Measurements from ENCODE around the gene NAPB. TPM values are rescaled to one million over a fixed set of nuclear protein-coding genes. Genes with fewer than 3 reads are reported as not detected.

Gene NAPB
- polyA plus RNA-seq, 1 donor, result 8.1 TPM

DNA sequence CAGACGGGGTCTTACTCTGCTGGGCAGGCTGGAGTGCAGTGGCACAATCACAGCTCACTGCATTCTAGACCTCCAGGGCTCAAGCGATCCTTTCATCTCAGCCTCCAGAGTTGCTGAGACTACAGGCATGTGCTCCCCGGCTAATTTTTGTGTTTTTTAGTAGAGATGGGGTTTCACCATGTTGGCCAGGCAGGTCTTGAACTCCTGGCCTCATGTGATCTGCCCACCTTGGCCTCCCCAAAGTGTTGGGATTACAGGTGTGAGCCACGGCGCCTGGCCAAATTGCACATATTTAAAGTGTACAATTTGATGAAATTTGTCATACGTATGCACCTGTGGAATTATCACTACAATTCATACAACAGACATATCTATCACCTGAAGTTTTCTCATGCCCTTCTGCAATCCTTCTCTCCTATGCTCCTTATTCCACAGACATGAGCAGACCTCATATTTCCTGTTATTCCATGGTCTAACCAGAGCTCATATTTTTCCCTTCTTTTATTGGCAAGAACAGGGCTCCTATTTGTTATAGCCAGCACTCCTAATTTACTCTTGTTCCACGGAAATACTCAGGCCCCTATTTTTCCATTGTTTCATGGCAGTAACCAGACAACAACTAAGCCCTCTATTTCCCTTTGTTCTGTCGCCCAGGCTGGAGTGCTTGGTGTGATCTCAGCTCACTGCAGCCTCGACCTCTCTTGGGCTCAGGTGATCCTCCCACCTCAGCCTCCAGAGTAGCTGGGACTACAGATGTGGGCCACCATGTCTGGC lies 16.0 kb upstream of the NAPB start:
- DNase-seq, result no peak

DNA sequence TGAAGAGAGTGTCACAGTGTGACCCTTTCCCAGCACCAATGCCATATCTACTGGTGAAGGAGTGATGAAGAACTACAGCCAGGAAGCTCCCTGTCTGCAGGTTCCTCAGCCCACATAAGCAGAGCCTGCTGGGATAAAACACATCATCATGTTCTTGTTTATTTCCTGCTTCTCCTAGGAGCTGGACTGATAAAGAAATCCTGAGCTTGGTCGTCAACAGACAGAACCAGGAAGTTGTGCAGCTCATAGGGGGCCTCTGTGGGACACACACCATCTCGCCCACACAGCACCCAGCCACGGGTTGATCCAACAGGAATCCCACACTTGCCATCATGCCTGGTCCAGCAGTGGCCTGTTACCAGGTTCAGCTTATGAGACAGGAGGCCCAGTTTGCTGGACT lies 15.4 kb upstream of the NAPB start:
- DNase-seq, result no peak

DNA sequence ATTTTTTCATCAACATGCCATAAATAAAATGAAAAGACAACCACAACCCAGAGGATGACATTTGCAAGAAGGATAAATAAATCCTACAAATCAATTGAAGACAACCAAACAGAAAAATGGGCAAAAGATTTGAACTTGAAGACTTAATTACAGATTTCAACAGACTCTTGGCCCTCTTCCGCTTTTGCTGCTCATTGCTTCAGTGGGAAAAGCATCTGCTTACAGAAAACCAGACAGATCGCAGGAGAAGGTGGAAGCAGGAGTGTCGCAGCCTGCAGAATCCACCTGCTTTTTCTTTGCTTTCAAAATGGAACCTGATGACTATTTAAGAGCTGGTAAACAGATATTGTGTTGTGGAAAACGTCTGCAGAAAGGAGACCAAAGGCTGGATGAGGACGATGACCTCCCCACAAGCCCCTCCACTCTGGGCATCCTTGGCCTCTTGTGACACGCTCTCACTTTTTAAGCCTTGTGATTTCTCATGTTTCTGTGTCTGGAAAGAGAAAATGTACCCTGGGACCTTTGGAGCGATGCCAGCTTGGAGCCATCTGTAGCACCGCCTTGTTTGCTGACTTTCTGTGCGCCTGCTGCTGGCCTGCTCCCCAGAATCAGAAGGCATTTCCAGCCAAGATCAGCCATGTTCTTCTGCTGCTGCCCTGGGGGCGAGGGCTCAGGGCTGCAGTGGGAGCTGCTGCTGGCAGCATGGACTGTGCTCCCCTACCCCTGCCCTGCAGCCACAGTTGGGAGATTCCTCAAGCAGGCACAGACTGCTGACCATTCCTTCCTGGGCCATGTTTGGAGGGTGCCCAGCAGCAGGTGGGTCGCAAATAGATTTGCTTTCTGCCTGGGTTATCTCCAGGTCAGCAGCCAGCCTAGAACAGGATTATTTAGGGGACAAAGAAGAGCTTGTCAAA lies 14.6 kb upstream of the NAPB start:
- DNase-seq, result no peak

DNA sequence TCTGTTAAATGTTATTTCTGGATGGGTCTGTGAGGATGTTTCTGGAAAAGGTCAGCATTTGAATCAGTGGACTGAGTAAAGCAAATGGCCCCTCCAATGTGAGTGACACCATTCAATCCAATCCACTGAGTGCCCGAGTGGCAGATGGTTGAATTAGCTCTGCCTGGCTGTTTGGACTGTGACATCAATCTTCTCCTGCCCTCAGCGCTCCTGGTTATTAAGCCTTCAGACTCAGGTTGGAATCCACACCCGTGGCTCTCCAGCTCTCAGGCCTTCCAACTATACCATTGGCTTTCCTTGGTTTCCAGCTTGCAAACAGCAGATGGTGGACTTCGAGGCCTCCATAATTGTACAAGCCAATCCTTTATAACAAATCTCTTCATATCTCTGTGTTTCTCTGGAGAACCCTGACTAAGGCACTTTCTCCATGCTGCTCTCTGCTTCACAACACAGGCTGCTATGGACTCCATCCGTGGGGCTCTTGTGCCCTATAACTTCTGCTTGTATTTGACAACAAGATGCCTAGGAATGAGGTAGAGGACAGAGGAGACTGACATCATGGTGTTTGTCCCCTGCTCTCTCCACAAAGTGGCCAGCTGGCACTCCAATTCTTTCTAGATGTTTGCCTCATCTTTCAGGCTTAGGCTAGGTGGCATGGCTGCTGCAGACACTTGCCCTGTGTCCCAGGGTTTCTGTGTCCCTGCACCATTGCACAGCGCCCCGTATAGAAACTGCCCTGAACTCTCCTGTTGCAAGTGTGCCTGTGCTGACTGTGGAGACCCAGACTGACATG lies 13.4 kb upstream of the NAPB start:
- DNase-seq, result no peak

DNA sequence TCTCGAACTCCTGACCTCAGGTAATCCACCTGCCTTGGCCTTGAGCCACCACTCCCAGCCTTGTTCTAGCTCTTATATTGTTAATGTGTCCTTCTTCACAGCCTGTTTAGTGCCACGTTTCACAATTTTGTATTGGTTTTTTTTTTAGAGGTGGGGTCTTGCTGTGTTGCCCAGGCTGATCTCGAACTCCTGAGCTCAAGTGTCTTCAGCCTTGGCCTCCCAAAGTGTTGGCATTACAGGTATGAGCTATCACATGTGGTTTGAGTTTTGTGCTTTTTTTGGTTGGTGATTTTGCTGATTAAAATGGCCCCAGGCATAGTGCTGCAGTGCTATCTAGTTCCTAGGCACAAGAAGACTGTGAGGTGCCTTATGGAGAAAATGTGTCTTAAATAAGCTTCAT lies 12.3 kb upstream of the NAPB start:
- no peak for DNase-seq

DNA sequence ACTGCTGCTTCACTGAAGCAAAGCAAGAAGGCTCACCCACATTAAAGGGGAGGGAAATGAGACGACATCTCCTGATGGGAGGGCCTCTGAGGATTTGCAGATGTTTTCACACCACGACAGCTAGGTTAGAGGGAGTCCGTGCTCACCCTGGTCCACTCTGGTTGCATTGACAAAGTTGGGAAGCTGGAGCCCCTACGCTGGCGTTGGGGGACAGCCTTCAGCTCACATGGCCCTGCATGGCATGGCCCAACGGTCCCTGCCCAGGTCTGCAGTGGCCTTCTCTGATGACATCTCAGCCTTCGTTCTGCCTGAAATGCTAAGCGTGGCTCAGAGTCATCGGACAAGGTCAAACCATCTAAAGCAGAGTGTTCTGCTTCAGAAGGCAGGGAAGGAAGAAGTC lies 3.8 kb upstream of the NAPB start:
- no peak for DNase-seq

DNA sequence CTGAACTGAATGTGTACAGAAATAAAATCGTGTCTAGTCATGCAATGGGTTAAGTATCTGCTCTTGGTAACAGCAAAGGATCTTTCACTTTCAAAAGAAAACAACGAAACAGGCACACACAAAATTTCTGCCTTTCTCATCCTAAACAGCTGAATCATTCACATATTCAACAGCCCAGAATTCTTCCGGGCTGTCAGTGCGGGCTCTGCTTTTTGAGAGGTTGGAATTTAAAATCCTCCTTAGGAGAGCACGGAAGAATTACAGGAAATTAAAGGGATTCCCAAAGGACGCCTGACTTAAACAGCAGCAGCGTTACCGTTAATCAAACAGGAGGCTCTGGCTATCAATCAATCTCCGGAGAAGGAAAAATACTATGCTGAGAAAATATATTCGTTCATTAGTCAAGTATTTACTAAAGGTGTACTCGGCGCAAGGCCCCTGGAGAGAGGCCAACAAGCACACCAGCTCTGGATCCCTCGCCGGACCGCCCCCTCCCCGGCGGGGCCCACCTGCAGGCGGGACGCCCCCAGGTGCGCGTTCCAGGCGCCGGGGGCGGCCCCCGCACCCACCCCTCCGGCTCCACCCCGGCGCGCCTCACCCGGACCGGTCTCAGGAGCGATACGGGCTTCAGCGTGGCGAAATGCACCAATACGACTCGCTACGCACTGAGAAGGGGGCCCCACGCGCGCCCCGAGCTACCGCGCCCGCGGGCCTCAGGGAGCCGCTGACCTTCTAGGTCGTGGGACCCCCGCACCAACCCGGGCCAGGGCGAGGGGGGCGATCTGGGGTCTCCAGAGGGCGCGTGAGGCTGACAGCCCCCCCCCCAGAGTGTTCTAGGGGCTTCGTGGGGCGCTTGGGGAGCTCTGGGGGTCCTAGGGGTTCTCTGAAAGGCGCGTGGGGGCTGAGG lies 1.0 kb downstream of the NAPB start:
- DNase-seq, result no peak

DNA sequence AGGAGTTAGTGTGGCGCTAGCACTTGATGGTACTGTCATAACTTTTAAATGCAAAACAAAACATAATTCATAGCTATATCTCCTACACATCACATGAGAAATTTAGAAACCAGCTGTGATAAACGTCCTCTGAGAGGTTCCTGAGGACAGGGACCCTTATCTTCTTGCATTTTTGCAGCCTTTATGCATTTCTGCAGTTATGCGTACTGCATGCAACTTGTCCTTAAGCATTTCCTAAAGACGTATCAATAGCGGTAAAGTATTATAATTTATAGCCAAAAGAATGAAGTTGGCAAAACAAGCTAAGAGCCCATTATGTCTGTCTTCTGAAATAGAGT lies 1.7 kb downstream of the NAPB start:
- DNase-seq, result no peak

DNA sequence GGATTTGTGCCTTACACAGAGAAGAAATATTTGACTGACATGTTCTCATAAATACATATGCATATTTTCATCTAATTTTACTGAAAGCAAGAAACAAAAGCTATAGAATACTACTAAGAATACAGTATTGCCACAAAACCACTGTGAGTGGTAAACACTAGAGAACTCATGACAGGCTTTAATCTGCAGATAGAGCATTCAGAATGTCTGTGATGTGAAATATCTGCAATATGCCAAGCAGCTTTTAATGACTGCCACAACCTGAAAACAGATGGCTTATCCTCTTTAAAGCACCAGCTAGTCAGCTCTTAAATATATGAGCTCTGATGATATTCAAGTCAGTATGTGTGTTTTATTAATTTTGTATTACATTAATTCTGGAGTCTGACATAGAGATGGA lies 3.4 kb downstream of the NAPB start:
- no peak for DNase-seq

DNA sequence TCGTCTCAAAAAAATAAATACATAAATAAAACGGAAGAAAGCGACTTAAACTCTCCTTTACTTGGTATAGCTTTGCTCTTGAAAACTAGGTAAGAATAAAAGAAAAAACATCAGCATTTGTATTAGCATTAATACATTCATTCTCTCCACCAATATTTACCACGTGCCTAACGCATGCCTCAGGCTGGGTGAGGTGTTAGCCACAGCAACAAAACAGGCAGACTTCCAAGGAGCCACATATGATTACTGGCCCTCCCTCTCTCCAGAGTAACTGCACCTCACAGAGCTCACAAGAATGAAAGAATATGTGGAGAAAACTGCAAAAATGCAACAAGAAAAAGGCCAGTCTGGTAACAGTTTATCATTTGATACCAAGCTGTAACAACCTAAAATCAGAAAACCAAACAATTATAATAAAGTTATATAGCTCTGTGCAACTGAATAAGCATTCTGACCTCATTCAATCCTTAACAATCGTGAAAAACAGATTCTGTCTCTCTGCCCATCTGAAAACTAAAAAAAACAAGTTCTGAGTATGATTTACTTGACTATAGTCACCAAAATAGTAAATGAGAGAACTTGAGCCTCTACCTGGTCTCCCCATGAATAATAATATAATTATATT lies 5.2 kb downstream of the NAPB start:
- no peak for DNase-seq

DNA sequence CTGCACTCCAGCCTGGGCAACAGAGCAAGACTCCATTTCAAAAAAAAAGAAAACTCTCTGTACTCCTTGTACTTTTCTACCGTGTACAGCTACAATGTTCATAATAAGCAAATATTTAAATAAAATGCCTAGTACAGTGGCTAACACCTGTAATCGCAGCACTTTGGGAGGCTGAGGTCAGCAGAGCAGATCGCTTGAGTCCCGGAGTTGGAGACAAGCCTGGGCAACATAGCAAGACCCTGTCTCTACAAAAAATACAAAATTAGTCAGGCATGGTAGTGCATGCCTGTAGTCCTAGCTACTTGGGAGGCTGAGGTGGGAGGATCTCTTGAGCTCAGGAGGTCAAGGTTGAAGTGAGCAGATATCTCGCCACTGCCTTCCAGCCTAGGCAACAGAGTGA lies 5.7 kb downstream of the NAPB start:
- DNase-seq, result no peak

DNA sequence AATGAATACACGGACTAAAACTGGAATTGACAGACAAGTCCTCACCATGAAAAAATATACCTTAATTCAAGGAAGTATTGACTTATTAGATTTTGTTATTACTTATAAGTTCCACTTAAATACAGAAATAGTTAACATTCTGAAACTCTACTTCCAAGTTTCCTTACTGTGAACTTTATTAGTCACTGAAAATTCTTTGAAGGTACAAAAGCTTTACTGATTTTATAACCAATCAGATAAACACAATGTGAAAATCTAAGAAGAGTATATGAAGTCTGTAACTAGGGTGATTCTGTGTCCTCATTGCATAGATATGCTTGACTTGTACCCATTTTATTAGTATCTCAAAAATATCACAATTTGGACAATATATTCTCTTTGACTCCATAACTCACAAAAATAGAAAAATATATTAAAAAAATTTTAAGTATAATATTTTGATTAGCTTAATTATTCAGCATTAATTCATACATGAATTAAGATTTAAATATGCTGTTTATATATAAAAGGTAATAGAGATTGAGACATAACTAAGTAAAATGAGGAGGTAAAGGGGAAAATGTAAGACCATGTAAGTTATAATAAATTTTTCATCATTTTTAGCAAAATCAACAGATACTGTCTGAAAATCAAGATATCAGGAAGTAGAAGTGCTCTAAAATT lies 6.6 kb downstream of the NAPB start:
- no peak for DNase-seq

DNA sequence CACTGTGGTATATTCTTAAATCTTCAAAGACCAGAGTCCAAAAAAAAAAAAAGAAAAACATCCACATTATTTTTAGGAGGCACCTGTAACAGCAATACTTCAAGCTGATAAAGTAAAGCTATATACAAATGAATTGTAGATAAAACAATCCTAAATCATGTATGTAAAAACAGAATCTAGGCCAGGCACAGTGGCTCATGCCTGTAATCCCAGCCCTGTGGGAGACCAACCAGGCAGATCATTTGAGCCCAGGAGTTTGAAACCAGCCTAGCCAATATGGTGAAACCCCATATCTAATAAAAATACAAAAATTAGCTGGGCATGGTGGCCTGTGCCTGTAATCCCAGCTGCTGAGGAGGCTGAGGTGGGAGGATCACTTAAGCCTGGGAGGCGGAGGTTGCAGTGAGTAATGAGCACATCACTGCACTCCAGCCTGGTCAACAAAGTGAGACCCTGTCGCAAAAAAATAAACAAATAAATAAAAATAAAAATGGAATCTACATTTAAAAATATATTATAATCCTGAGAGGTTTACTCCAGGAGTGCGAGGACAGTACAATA lies 7.3 kb downstream of the NAPB start:
- DNase-seq, result no peak

DNA sequence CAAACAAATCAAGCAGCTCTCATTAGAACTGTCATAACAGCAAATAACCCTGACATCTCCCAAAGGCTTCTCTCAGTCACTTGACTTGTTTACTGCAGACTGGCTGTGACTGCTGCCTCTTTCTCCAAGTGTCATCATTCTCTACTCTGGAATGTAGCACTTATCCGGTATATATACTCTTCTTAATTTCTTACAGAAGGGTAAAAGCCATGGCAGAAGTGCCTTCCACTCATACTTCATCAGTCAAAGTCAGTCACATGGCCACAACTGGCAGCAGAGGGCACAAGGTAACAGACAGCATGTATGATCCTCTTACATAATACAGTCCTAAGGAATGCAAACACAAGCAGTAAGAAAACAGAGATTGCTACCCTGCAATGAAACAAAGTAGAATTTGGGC lies 9.3 kb downstream of the NAPB start:
- DNase-seq, result no peak

DNA sequence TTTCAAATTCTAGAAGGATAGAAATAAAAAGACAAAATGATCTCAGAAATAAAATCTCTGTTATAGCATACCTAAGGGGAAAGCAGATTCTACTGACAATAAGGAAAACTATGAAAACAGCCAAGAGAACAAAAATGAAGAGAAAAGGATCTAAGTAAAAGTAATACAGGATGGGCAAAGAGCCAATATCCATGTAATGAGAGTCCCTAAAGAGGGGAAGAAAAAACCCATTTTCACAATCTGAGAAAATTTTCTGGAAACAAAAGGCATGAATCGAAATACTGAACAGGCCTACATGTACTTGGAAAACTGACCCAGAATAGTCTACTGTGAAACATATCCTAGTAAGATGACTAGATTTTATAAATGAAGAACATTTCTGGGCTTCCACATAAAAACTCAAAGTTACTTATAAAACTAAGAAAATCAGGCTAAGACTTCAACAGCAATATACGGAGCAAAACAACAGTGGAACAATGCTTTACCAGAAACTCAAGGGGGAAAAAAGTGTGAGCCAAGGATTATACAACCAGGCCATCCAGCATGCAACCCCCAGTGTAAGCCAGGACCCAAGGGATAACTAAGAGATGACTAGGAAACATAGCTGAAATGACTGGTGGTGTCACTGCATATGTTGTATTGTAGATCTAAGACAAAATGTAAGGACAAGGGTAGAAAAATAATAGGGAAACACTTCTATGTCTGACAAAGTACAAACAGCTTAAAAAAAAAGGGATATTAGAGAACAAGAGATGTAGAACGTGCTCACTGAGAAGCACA lies 10.2 kb downstream of the NAPB start:
- no peak for DNase-seq

DNA sequence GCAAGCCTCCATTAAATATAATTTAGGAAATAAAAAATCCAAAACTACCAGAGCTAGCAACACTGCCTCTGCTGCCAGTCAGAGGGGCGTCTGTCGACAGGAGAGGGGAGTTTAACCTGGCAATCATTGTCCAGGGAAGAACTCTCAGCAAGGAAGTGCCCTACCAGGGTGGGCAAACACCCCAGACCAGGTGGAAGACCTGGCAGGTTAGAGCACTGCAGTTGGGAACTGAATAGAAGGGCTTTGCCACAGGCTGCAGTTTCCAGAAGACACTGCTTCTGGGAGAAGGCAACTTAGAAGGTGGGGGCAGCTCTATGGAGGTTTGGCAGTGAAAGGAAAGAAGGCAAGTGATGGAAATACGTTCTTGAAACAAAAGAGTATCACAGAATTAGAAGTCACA lies 11.5 kb downstream of the NAPB start:
- no peak for DNase-seq

DNA sequence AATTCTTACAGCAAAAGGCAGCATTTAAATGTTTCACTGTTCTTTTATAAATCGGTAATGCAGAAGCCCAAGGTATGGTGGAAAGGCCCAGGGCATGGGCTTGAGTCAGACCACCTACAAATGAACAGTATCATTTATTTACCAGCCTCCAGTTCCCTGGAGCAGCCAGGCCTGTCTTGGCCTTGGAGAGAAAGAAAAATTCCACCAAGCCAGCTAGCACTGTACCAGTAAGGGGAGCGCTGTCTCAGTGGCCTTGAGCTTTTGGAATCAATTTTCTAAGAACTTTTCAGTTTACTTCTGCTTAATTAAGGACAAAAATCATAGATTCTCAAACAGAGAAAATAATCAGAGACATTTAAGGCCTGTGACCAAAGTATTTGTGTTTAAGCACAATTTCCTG lies 12.3 kb downstream of the NAPB start:
- no peak for DNase-seq

DNA sequence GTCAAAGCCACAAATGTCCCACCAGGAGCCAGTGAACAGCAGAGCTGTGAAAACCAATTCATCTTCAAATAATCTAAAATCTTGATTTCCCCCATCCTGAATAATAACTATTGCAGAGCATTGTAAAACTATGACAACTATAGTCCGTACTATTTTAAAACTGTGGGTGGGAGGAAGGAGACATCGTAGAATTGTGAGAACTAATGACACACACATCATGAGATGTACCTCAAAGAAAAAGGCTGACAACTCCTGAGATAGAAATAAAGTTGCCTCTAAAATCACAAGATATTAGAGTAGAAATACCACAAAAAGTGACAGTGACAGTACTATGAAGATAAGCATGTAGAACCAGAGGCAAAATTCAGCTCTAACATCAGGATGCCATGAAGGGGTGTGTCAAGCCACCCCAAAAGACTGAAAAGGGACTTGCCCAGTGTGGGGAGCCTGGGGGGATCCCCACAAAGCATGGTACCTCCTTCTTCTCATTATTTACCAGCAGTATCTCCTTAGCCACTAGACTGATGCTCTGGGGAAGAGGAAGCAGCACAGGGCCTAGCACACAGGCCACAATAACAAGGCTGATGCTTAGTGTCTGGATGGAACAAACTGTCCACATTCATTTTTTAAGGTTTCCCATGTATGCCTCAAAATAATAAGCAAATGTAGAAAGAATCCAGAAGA lies 13.4 kb downstream of the NAPB start:
- DNase-seq, result no peak

DNA sequence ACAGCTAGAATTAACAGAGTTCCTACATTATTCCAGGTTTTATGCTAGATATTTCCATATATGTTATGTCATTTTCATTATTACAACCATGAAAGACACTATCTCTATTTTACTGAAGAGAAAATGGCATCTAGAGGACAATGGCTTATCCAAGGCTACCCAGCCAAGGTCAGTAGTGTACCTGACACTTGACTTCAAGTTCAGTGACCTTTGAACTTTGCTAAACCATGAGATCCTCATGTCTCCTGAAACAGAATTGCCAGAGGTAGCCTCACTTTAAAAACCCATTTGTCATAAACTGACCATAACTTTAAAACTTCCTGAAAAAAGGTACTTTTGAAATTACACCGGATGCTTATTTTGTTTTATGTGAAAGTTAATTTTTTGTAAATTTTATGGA lies 14.4 kb downstream of the NAPB start:
- DNase-seq, result no peak

Measured in hindlimb muscle (tissue), 1 donor.